Measurements from ENCODE around the gene LCOR.
A peak's percentile ranks its signal among the peaks of the same experiment; 100 is the strongest.

LCOR gene

GRCh38 chr10:96995851-96996250 is 163.8 kb downstream of the LCOR start:
- no peak for DNase-seq (ENCODE audit: low spot score in 2 of 2)
- no peak for ATAC-seq
- Mint-ChIP-seq H3K4me1 (peaks cover 21% of the 10 kb centered on the region), H3K9me3 (no peaks in the 10 kb centered on the region), H3K4me3 (no peak overlapping the region), H3K27ac (no peak overlapping the region), H3K36me3 (no peaks in the 10 kb centered on the region)

GRCh38 chr10:96996275-96996965 is 164.3 kb downstream of the LCOR start:
- DNase-seq (ENCODE audit: low spot score in 2 of 2): no peak
- H3K4me3 Mint-ChIP-seq: no peak overlapping the region
- H3K4me1 Mint-ChIP-seq: peaks cover 15% of the 10 kb centered on the region
- no peaks in the 10 kb centered on the region for H3K9me3 Mint-ChIP-seq
- no peaks in the 10 kb centered on the region for H3K36me3 Mint-ChIP-seq
- no peak for ATAC-seq
- H3K27ac Mint-ChIP-seq: no peak overlapping the region

GRCh38 chr10:96998329-96998888 is 166.3 kb downstream of the LCOR start:
- Mint-ChIP-seq H3K36me3 (no peaks in the 10 kb centered on the region), H3K27ac (no peak overlapping the region), H3K4me1 (peaks cover 4% of the 10 kb centered on the region), H3K4me3 (no peak overlapping the region), H3K9me3 (no peaks in the 10 kb centered on the region)
- ATAC-seq (no peak), DNase-seq (ENCODE audit: low spot score in 2 of 2) (no peak)

- no peak overlapping the region for H3K4me3 Mint-ChIP-seq
- H3K36me3 Mint-ChIP-seq: no peaks in the 10 kb centered on the region
- no peak overlapping the region for H3K27ac Mint-ChIP-seq
- H3K9me3 Mint-ChIP-seq: no peaks in the 10 kb centered on the region
- peaks cover 4% of the 10 kb centered on the region for H3K4me1 Mint-ChIP-seq
- ATAC-seq (no peak), DNase-seq (ENCODE audit: low spot score in 2 of 2) (no peak)
Measured at GRCh38 chr10:96999337-96999736, 167.2 kb downstream of the LCOR start.

- Mint-ChIP-seq H3K4me3 (no peak overlapping the region), H3K9me3 (no peaks in the 10 kb centered on the region), H3K27ac (no peak overlapping the region), H3K4me1 (peaks cover 4% of the 10 kb centered on the region), H3K36me3 (no peaks in the 10 kb centered on the region)
- ATAC-seq (no peak), DNase-seq (ENCODE audit: low spot score in 2 of 2) (no peak)
Measured at GRCh38 chr10:96999987-97000386, 167.9 kb downstream of the LCOR start.

- no peak overlapping the region for H3K27ac Mint-ChIP-seq
- no peak overlapping the region for H3K4me3 Mint-ChIP-seq
- peaks cover 4% of the 10 kb centered on the region for H3K4me1 Mint-ChIP-seq
- DNase-seq (ENCODE audit: low spot score in 2 of 2) (no peak), ATAC-seq (no peak)
- H3K9me3 Mint-ChIP-seq: peaks cover 2% of the 10 kb centered on the region
- H3K36me3 Mint-ChIP-seq: no peaks in the 10 kb centered on the region
Measured at GRCh38 chr10:97000487-97001182, 168.5 kb downstream of the LCOR start.

DNA sequence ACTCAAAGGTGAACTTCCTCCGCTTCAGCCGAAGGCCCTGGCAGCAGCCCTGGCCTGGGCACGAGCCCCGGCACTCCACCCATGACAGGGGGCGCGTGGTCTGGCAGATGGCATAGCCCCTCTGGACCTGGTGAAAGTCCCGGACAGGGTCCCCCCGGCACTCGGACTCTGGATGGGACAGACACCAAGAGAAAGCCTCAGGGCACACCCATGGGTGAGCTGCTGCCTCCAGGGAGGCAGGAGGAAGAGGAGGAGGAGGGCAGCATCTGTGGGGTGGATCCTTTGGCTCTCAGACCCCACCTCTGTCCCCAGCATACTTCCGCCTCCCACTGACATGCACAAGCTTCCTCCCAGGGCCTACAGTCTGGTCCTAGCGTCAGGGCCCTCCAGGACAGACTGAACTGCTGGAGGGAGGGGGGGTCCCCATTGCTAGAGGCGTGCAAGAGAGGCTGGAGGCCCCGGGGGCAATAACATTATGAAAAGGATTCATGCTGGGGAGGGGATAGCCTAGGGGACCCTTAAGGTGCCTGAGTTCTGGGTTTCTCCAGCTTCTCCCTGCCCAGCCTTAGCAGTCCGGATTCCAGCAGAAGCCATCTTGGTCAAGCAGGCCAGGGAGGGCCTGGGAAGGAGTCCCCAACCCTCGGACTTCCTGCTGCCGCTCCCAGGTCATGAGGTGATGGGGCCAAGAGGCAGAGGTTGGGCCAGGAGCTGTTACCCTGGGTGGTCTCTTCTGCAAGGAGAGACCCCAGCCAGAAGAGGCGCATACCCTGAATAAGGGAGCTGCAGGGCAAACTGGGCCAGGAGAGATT is 169.3 kb downstream of the LCOR start:
- peaks cover 5% of the 10 kb centered on the region for H3K9me3 Mint-ChIP-seq
- peaks cover 4% of the 10 kb centered on the region for H3K4me1 Mint-ChIP-seq
- DNase-seq (ENCODE audit: low spot score in 2 of 2): no peak
- no peak for ATAC-seq
- no peak overlapping the region for H3K4me3 Mint-ChIP-seq
- H3K36me3 Mint-ChIP-seq: no peaks in the 10 kb centered on the region
- no peak overlapping the region for H3K27ac Mint-ChIP-seq

- Mint-ChIP-seq H3K4me3 (no peak overlapping the region), H3K4me1 (peaks cover 4% of the 10 kb centered on the region), H3K36me3 (no peaks in the 10 kb centered on the region), H3K9me3 (peaks cover 18% of the 10 kb centered on the region), H3K27ac (no peak overlapping the region)
- no peak for DNase-seq (ENCODE audit: low spot score in 2 of 2)
- no peak for ATAC-seq
Measured at GRCh38 chr10:97002670-97003069, 170.6 kb downstream of the LCOR start.

- ATAC-seq: no peak
- no peak for DNase-seq (ENCODE audit: low spot score in 2 of 2)
- peaks cover 19% of the 10 kb centered on the region for H3K9me3 Mint-ChIP-seq
- no peaks in the 10 kb centered on the region for H3K36me3 Mint-ChIP-seq
- H3K4me1 Mint-ChIP-seq: peaks cover 4% of the 10 kb centered on the region
- no peak overlapping the region for H3K4me3 Mint-ChIP-seq
- no peak overlapping the region for H3K27ac Mint-ChIP-seq
Measured at GRCh38 chr10:97003151-97003803, 171.2 kb downstream of the LCOR start.

- Mint-ChIP-seq H3K27ac (no peak overlapping the region), H3K4me1 (peaks cover 4% of the 10 kb centered on the region), H3K4me3 (no peak overlapping the region), H3K36me3 (no peaks in the 10 kb centered on the region), H3K9me3 (peaks cover 19% of the 10 kb centered on the region)
- DNase-seq (ENCODE audit: low spot score in 2 of 2) (no peak), ATAC-seq (no peak)
Measured at GRCh38 chr10:97003804-97004201, 171.7 kb downstream of the LCOR start.

DNA sequence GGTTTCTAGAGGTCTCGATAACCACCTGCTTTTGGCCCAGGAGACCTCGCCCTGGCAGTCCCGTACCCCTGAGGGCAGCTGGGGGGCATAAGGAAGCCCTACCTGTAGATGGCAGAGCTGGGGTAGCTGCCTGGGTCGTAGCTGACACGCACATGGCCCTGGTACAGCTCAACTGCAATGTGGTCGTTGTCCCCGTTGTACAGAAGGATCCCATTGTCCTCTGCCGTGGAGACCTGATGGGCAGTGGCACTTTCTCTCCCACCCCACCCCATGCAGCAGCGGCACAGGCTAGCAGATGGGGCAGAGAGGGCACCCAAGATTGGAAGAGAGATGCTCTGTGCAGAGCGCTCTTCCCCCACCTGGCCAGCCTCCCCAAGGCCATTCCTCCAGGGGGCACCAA is 172.5 kb downstream of the LCOR start:
- DNase-seq (ENCODE audit: low spot score in 2 of 2) (no peak), ATAC-seq (no peak)
- peaks cover 2% of the 10 kb centered on the region for H3K4me1 Mint-ChIP-seq
- H3K36me3 Mint-ChIP-seq: no peaks in the 10 kb centered on the region
- H3K4me3 Mint-ChIP-seq: no peak overlapping the region
- H3K9me3 Mint-ChIP-seq: peaks cover 19% of the 10 kb centered on the region
- no peak overlapping the region for H3K27ac Mint-ChIP-seq

- Mint-ChIP-seq H3K27ac (no peak overlapping the region), H3K9me3 (peaks cover 19% of the 10 kb centered on the region), H3K36me3 (no peaks in the 10 kb centered on the region), H3K4me1 (no peaks in the 10 kb centered on the region), H3K4me3 (no peak overlapping the region)
- no peak for DNase-seq (ENCODE audit: low spot score in 2 of 2)
- ATAC-seq: no peak
Measured at GRCh38 chr10:97005349-97005748, 173.3 kb downstream of the LCOR start.

GRCh38 chr10:97006364-97006763 is 174.3 kb downstream of the LCOR start:
- Mint-ChIP-seq H3K36me3 (no peaks in the 10 kb centered on the region), H3K27ac (no peak overlapping the region), H3K4me3 (no peak overlapping the region), H3K9me3 (peaks cover 19% of the 10 kb centered on the region), H3K4me1 (no peaks in the 10 kb centered on the region)
- no peak for ATAC-seq
- DNase-seq (ENCODE audit: low spot score in 2 of 2): no peak

DNA sequence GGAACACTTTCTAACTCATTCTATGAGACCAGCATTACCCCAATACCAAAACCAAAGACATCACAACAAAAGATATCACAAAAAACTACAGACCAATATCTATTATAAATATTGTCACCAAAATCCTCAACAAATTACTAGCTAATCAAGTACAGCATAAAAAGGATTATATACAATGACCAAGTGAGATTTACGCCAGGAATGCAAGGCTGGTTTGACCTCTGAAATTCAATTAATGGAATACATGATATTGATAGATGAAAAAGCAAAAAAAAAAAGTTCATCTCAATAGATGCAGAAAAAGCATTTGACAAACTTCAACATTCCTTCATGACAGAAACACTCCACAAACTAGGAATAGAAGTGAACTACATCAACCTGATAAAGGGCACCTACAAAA is 175.3 kb downstream of the LCOR start:
- ATAC-seq (no peak), DNase-seq (ENCODE audit: low spot score in 2 of 2) (no peak)
- Mint-ChIP-seq H3K4me1 (no peaks in the 10 kb centered on the region), H3K27ac (no peak overlapping the region), H3K4me3 (no peak overlapping the region), H3K9me3 (peaks cover 19% of the 10 kb centered on the region), H3K36me3 (no peaks in the 10 kb centered on the region)

- no peak overlapping the region for H3K4me3 Mint-ChIP-seq
- H3K27ac Mint-ChIP-seq: no peak overlapping the region
- no peaks in the 10 kb centered on the region for H3K36me3 Mint-ChIP-seq
- DNase-seq (ENCODE audit: low spot score in 2 of 2): no peak
- peaks cover 15% of the 10 kb centered on the region for H3K9me3 Mint-ChIP-seq
- no peaks in the 10 kb centered on the region for H3K4me1 Mint-ChIP-seq
- peak; percentile 28 for ATAC-seq
Measured at GRCh38 chr10:97010695-97011206, 178.7 kb downstream of the LCOR start.
